HG03521 (cell line): ENCODE results near the gene FCHSD2.
"Not testable (repeated sequence)": the region's sequence is repeated elsewhere in the genome, so short reads cannot be mapped to it uniquely, and the experiment has no call there.

Experiments used
- ATAC-seq: cut with Tn5 transposase; IDR thresholded peaks from one replicate; pipeline ENCODE4 v1.9.1; 2021; ENCODE audit warnings: mild to moderate bottlenecking, moderate library complexity; ENCODE audit not compliant: unreplicated experiment

The FCHSD2 gene

GRCh38 chr11:72897506-72897905 is 244.6 kb downstream of the FCHSD2 start:
- ATAC-seq = no peak

DNA sequence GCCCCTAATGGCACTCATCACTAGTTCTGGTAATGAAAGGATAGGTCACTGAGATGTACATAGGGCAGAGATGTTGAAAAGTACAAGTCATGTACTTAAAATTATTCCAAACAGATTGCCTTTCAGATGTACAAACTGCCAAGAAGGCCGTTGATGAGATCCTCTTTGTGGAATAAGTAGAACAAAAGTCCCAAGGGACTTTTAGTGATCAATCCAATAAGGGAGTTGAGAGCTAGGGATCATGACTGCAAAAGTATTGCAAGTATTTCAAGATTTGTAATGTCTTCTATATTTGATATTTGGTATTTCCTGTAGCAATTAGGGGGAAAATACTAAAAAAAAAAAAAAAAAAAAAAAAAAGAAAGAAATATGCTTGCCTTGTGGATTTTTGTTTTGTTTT is 245.7 kb downstream of the FCHSD2 start:
- ATAC-seq = no peak

DNA sequence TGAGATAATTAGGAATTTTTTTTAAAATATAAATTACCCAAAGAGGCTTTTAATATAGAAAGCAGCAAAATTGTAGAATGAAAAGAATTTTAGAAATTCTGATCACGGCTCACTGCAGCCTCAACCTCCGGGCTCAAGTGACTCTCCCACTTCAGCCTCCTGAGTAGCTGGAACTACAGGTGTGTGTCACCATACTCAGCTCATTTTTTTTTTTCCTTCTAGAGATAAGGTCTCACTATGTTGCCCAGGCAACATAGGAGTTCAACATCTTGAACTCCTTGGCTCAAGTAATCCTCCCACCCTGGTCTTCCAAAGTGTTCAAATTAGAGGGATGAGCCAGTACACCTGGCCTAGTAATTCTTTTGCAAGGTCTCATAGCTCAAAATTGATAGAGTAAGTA is 251.2 kb downstream of the FCHSD2 start:
- ATAC-seq = no peak

DNA sequence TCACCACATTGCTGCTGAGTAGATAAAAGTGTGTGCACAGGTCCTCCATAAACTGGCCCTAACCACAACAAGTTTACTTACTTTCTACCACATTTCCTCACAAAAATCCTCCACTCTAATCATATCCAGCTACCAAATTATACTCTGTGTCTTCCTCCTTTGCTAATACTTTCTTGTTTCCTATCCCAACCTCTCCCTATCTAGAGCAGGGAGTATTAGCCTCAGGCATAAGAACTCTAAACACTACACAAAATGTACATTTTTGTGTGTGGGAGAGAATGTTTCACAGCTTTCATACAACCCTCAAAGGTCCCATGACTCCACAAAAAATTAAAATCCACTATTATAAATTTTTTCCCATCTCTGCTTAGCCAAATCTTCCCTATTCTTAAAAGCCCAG is 255.5 kb downstream of the FCHSD2 start:
- ATAC-seq = no peak

DNA sequence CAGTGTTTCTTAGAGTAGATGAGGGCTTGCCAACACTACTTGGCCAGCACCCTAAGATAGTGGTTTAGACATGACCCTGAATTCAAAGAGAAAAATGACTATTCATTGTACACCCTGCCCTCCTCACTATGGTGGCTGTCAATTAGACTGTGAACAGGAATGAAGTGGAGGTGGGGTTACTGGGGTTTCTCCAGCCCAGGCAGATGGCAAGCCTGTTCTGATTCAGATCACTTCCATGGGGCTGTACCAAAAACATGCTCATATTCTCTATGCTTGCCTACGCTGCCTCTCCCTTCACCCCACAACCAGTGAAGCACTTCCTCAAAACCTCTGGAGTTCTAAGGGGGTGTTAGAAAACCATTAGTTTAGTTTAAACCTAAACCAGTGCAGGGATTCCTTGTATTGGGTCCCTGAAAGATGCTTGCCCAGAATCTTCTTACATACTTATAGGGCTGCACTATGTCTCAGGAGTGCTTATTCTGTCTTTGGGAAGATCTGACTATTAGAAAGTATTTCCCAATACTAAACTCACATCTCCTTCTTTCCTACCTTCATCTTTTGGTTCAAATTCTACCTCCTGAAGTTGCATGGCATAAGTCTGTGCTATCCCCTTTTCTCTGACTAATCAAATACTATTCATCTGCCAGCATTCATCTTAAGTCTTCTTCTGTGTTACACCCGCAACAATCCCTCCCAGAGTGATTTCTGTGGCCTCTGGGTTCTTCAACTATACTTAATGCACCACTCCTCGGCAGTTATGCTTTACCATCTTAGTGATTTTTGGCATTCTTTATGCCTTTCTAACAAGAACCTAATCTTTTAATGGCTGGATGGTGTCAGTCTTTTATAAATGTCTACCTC is 256.1 kb downstream of the FCHSD2 start:
- no peak for ATAC-seq

DNA sequence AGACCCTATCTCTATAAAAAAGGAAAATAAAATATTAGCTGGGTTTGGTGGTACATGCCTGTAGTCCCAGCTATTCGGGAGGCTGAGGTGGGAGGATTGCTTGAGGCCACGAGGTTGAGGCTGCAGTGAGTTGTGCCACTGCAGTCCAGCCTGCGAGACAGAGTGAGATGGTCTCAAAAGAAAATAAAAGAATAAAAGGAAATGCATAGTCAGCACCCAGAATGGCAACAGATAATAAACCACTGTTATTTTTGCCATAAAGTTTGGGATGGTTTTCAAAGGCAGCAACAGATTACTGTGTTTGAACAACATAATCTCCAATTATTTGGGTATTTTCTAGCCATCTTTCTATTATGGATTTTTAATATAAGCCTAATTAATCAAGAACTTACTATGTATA is 266.0 kb downstream of the FCHSD2 start:
- no peak for ATAC-seq

DNA sequence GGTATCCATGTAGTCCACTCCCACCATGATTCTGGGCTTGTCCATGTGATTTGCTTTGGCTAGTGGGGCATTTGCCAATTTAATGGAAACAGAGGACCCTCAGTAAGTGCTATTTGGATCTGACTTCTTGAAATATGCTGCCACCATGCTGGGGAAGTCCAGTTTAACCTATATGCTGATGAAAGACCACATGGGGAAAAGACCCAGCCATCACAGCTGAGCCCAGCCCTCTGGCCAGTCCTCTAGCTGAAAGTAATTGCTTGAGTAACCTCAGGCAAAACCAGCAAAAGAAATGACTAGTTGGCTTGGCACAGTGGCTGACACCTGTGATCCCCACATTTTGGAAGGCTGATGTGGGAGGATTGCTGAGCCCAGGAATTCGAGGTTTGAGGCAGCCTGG is 266.4 kb downstream of the FCHSD2 start:
- no peak for ATAC-seq

- ATAC-seq = no peak
Measured at GRCh38 chr11:72872012-72872411, 270.1 kb downstream of the FCHSD2 start.

DNA sequence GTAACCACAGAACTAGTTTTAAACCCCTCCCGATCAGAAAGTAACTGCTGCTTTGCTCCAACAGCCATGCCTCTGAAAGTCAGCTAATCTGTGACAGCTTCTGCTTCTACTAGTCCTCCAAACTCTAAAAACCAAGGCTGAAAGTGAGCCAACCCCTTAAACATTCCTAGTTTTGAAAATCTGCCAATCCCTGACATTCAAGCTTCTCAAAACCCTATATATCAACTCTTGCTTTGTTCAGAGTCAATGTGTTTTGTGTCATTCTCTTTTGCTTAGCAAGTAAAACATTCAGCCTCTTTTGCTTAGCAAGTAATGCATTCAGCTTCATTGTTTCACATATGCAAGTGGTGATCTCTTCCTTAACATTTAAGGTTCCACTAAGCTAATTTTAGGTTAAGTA is 271.0 kb downstream of the FCHSD2 start:
- ATAC-seq = no peak

- ATAC-seq = no peak
Measured at GRCh38 chr11:72869831-72870230, 272.3 kb downstream of the FCHSD2 start.

GRCh38 chr11:72867970-72868369 is 274.1 kb downstream of the FCHSD2 start:
- ATAC-seq = no peak

DNA sequence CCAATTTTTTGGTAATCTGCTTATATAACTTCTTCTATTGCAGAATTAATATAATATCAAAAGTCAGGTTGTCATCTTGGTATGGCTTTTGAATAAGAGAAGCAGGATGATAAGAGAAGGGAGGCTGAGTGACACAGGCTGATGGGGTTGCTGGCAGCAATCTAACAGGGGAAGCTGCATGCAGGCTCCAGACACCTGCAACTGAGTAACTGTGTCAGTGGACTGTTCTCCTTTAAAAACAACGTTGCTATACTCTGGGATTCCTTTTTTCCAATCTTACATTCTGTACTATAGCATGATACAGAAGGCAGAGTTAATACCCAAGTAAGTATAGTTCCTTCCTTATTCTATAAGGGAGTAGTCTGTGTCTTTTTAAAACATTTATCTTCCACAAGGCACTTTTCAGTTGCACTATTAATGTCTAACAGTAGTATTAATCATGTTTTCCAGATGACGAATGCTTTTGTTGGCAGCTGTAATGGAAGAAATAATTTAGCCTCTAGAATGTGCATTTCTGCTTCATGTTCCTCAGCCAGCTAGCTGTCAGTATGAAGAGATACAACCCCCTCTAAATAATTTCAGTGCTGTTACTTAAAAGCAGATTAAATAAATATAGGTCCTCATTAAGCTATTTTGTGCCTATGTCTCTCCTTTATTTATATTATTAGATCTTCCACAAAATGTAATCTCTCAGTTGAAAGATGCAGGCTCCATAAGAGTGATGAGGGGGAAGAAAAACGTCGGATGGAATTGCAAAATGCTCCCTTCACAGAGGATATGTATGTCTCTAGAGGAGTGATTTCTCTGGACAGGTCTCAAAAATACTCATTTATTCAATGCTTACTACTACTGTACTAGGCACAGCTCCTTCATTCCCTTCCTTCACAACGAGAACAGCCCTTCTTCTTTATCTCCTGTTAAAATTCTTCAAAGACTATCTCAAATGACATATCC is 277.1 kb downstream of the FCHSD2 start:
- ATAC-seq = no peak

DNA sequence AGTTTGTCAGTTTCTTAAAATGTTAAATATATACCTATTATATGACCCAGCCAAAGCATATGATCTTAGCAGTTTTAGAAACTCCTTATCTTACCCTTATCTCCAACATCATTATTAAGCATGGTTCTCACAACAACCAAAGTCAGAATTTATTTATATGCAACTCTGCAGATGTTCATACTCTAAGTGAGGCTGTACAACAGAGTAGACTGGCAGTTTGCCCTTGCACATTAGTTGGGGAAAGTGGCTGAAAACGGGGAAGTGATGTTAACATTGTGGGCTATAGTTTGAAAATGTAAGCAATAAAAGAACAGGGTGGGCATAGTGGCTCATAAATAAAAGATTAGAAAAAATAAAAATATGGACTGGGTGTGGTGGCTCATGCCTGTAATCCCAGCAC is 278.2 kb downstream of the FCHSD2 start:
- no peak for ATAC-seq

- no peak for ATAC-seq
Measured at GRCh38 chr11:72863091-72863490, 279.0 kb downstream of the FCHSD2 start.

DNA sequence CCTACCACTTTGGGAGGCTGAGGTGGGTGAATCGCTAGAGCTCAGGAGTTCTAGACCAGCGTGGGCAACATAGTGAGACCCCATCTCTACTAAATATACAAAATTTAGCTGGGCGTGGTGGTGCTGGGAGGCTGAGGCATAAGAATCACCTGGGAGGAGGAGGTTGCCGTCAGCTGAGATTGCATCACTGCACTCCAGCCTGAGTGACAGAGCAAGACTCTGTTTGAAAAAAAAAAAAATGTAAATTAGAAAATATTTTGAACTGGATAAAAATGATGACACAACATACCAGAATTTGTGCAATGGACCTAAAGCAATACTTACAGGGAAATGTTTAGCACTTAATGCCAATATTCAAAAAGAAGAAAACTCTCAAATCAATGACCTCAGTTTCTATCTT is 281.5 kb downstream of the FCHSD2 start:
- ATAC-seq = no peak

- ATAC-seq = no peak
Measured at GRCh38 chr11:72860010-72860409, 282.1 kb downstream of the FCHSD2 start.

DNA sequence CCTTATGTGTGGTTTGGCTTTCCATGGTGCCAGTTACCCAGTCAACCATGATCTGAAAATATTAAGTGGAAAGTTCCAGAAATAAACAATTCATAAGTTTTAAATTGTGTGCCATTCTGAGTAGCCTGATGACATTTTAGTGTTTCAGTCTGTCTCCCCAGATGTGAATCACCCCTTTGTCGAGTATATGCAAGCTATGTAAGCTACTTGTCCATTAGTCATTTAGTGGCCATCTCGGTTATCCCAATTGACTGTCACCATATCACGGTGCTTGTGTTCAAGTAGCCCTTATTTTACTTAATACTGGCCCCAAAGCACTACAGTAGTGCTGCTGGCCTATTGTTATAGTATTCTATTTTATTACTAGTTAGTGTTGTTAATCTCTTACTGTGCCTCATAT is 283.0 kb downstream of the FCHSD2 start:
- ATAC-seq = no peak

DNA sequence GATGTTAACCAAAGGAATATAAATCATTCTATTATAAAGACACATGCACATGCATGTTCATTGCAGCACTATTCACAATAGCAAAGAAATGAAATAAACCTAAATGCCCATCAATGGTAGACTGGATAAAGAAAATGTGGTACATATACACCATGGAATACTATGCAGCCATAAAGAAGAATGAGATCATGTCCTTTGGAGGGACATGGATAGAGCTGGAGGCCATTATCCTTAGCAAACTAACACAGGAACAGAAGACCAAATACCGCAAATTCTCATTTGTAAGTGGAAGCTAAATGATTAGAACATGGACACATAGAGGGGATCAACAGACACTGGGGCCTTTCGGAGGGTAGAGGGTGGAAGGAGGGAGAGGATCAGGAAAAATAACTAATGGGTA is 283.9 kb downstream of the FCHSD2 start:
- ATAC-seq = not testable (repeated sequence)

GRCh38 chr11:72856551-72857345 is 285.4 kb downstream of the FCHSD2 start:
- no peak for ATAC-seq

- ATAC-seq = no peak
Measured at GRCh38 chr11:72856065-72856464, 286.1 kb downstream of the FCHSD2 start.

DNA sequence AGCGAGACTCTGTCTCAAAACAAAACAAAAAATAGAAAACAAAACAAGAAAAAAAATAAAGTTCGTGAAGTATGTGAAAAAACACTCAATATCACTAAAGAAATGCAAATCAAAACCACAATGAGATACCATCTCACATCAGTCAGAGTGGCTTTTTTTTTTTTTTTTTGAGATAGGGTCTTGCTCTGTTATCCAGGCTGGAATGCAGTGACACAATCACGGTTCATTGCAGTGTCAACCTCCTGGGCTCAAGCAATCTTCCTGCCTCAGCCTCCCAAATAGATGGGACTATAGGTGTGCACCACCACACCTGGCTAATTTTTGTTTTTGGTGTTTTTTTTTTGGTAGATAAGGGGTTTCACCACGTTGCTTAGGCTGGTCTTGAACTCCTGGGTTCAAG is 290.4 kb downstream of the FCHSD2 start:
- ATAC-seq = no peak
